Astrocyte (in vitro differentiated cells and primary cell): Measurements from ENCODE around the gene SLC25A3. TPM values are rescaled to one million over a fixed set of nuclear protein-coding genes. Genes with fewer than 3 reads are reported as not detected.
"Not testable (repeated sequence)": the region's sequence is repeated elsewhere in the genome, so short reads cannot be mapped to it uniquely, and the experiment has no call there.

Experiments
- DNase-seq: peaks from one replicate; pipeline ENCODE4 v3.0.0-alpha.2; 2010; ENCODE audit warnings: low read depth
- FAIRE-seq: peaks from 2 replicates; lab custom pipeline; 2011; peaks lifted over from hg19 to GRCh38; lab: Jason Lieb, UNC
- H2AFZ ChIP-seq: 2 replicates; pipeline ENCODE4 v1.6.0; 2012; ENCODE audit warnings: low read depth, low read length, inconsistent platforms
- H3K27ac ChIP-seq: 2 replicates; pipeline ENCODE4 v1.5.1; 2011; ENCODE audit warnings: low read depth, low read length, inconsistent platforms
- H3K27me3 ChIP-seq: 2 replicates; pipeline ENCODE4 v1.6.0; 2011; ENCODE audit warnings: low read length, inconsistent platforms; ENCODE audit not compliant: insufficient read depth
- H3K36me3 ChIP-seq: 2 replicates; pipeline ENCODE4 v1.5.1; 2011; ENCODE audit warnings: low read length, inconsistent platforms; ENCODE audit not compliant: insufficient read depth
- H3K4me1 ChIP-seq: 2 replicates; pipeline ENCODE4 v1.5.1; 2011; ENCODE audit warnings: low read length, inconsistent platforms; ENCODE audit not compliant: insufficient read depth
- H3K4me2 ChIP-seq: 2 replicates; pipeline ENCODE4 v1.6.0; 2012; ENCODE audit warnings: low read length, inconsistent platforms
- H3K4me3 ChIP-seq: 2 replicates; pipeline ENCODE4 v1.5.1; 2011; ENCODE audit warnings: low read depth, mild to moderate bottlenecking, low read length, inconsistent platforms; ENCODE audit not compliant: insufficient read depth
- H3K79me2 ChIP-seq: 2 replicates; pipeline ENCODE4 v1.6.0; 2012; ENCODE audit warnings: mild to moderate bottlenecking, low read length, inconsistent platforms; ENCODE audit not compliant: insufficient read depth
- H3K9ac ChIP-seq: 2 replicates; pipeline ENCODE4 v1.6.0; 2012; ENCODE audit warnings: mild to moderate bottlenecking, low read length, inconsistent platforms
- H3K9me3 ChIP-seq: 2 replicates; pipeline ENCODE4 v1.5.1; 2012; ENCODE audit warnings: low read depth, mild to moderate bottlenecking, low read length, inconsistent platforms; ENCODE audit not compliant: insufficient read depth
- H4K20me1 ChIP-seq: 2 replicates; pipeline ENCODE4 v1.6.0; 2012; ENCODE audit warnings: low read length, inconsistent platforms; ENCODE audit not compliant: insufficient read depth
- H3K27ac Mint-ChIP-seq: one replicate; pipeline ENCODE4 v1.8.0; 2021; ENCODE audit warnings: mild to moderate bottlenecking, mixed read lengths; ENCODE audit not compliant: unreplicated experiment
- H3K27me3 Mint-ChIP-seq: one replicate; pipeline ENCODE4 v1.8.0; 2021; ENCODE audit warnings: low read depth, mixed read lengths; ENCODE audit not compliant: unreplicated experiment
- H3K36me3 Mint-ChIP-seq: one replicate; pipeline ENCODE4 v1.8.0; 2021; ENCODE audit warnings: low read depth, mixed read lengths; ENCODE audit not compliant: unreplicated experiment
- H3K4me1 Mint-ChIP-seq: one replicate; pipeline ENCODE4 v1.8.0; 2021; ENCODE audit warnings: low read depth, mixed read lengths; ENCODE audit not compliant: unreplicated experiment
- H3K4me3 Mint-ChIP-seq: one replicate; pipeline ENCODE4 v1.8.0; 2021; ENCODE audit warnings: mild to moderate bottlenecking, moderate library complexity, mixed read lengths; ENCODE audit not compliant: unreplicated experiment
- H3K9me3 Mint-ChIP-seq: one replicate; pipeline ENCODE4 v1.8.0; 2021; ENCODE audit warnings: mild to moderate bottlenecking, mixed read lengths; ENCODE audit not compliant: unreplicated experiment
- CTCF ChIP-seq: IDR thresholded peaks from 2 replicates; pipeline ENCODE4 v1.5.1; 2011; ENCODE audit warnings: low read depth, mild to moderate bottlenecking, inconsistent platforms, low read length, moderate library complexity; ENCODE audit not compliant: insufficient read depth
- EZH2 ChIP-seq: IDR thresholded peaks from 2 replicates; pipeline ENCODE4 v1.6.1; 2012; ENCODE audit warnings: mild to moderate bottlenecking, low read length, inconsistent platforms; ENCODE audit not compliant: insufficient read depth
- total RNA-seq: library from RNA; stranded (reverse); gene quantifications from 2 replicates; pipeline ENCODE4 v1.2.1, GENCODE V29; 2021

The SLC25A3 gene
- total RNA-seq, 1 donor from 2014 or later = 660 TPM

GRCh38 chr12:98574110-98574509, 19.4 kb upstream of the SLC25A3 start:
- no peak for FAIRE-seq
- no peaks in the 10 kb centered on the region for H3K4me1 Mint-ChIP-seq

GRCh38 chr12:98575013-98575412, 18.5 kb upstream of the SLC25A3 start:
- Histone ChIP-seq H3K27me3 (no peaks in the 10 kb centered on the region), H3K79me2 (no peaks in the 10 kb centered on the region), H3K9ac (no peak overlapping the region), H2AFZ (no peak overlapping the region), H3K4me3 (no peak overlapping the region), H3K36me3 (no peaks in the 10 kb centered on the region), H4K20me1 (no peaks in the 10 kb centered on the region), H3K4me1 (no peaks in the 10 kb centered on the region), H3K4me2 (no peak overlapping the region), H3K27ac (no peak overlapping the region), H3K9me3 (no peaks in the 10 kb centered on the region)
- Mint-ChIP-seq H3K9me3 (no peaks in the 10 kb centered on the region), H3K4me3 (no peak overlapping the region), H3K27me3 (no peaks in the 10 kb centered on the region), H3K27ac (no peak overlapping the region), H3K4me1 (no peaks in the 10 kb centered on the region), H3K36me3 (peaks cover 3% of the 10 kb centered on the region)
- no peak for TF ChIP-seq EZH2
- TF ChIP-seq CTCF = no peak
- FAIRE-seq (no peak), DNase-seq (no peak)

More at GRCh38 chr12:98574110-98574509, 19.4 kb upstream of the SLC25A3 start:
- no peaks in the 10 kb centered on the region for H3K4me1 ChIP-seq
- no peak overlapping the region for H3K4me3 ChIP-seq
- TF ChIP-seq EZH2 (no peak), CTCF (no peak)
- peaks cover 3% of the 10 kb centered on the region for H3K36me3 Mint-ChIP-seq
- no peak overlapping the region for H3K4me3 Mint-ChIP-seq
- H3K36me3 ChIP-seq = no peaks in the 10 kb centered on the region
- no peaks in the 10 kb centered on the region for H3K9me3 Mint-ChIP-seq
- no peak overlapping the region for H2AFZ ChIP-seq
- H3K9me3 ChIP-seq = no peaks in the 10 kb centered on the region
- H3K9ac ChIP-seq = no peak overlapping the region
- no peak overlapping the region for H3K27ac ChIP-seq
- no peak overlapping the region for H3K4me2 ChIP-seq
- no peak for DNase-seq
- H4K20me1 ChIP-seq = no peaks in the 10 kb centered on the region
- H3K27me3 Mint-ChIP-seq = no peaks in the 10 kb centered on the region
- H3K79me2 ChIP-seq = no peaks in the 10 kb centered on the region
- no peaks in the 10 kb centered on the region for H3K27me3 ChIP-seq
- no peak overlapping the region for H3K27ac Mint-ChIP-seq

GRCh38 chr12:98576795-98577194, 16.7 kb upstream of the SLC25A3 start:
- not testable (repeated sequence) for H3K4me1 ChIP-seq, H3K4me3 ChIP-seq, H3K9ac ChIP-seq, H4K20me1 ChIP-seq, H3K27ac Mint-ChIP-seq, H3K36me3 Mint-ChIP-seq, H3K4me2 ChIP-seq, H3K27me3 ChIP-seq, H2AFZ ChIP-seq, H3K27ac ChIP-seq, H3K4me3 Mint-ChIP-seq, DNase-seq, H3K9me3 Mint-ChIP-seq, FAIRE-seq, H3K9me3 ChIP-seq, H3K79me2 ChIP-seq, H3K4me1 Mint-ChIP-seq, H3K27me3 Mint-ChIP-seq, H3K36me3 ChIP-seq
